NCI-H2171 treated with DMSO at 0.1 percent for 48 hours (cell line): ENCODE measurements around the gene ARAP2.

Experiments
- DNase-seq: peaks from one replicate; lab custom pipeline; 2025; lab: John Stamatoyannopoulos, UW

ARAP2 gene

GRCh38 chr4:36220776-36221175 lies 23.5 kb downstream of the ARAP2 start:
- no peak for DNase-seq

- DNase-seq, result no peak
Observed at GRCh38 chr4:36218121-36218520, 26.2 kb downstream of the ARAP2 start.

- DNase-seq, result no peak
Observed at GRCh38 chr4:36215627-36216026, 28.7 kb downstream of the ARAP2 start.

DNA sequence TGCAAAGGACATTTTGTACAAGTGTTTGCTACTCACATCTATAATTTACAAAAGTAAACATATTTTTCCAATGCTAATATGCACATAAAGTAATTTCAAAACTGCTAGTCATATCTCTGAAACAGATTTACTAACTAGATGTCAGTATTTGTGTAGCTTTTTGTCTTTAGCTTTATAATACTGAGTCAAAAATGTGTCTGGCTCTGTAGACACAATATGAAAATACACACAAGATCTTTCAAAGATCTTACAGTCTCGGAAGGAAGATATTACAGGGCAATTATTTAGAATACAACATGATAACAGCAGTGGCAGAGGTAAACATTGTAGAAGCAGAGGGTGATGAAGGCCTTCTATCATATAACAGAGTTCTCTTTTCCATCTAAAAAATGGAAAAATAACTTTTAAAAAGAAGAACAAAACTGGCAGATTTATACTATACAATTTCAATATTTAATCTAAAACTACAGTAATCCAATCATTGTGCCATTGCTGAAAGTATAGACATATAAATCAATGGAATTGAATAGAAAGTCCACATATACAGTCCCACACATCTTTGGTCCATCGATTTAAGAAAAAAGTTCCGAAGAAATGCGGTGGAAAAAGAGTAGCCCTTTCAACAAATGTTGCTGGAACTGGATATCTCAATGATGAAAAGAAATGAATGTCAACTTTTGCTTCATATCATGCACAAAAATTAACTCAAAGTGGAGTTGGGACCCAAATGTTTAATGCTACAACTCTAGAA lies 29.4 kb downstream of the ARAP2 start:
- no peak for DNase-seq

DNA sequence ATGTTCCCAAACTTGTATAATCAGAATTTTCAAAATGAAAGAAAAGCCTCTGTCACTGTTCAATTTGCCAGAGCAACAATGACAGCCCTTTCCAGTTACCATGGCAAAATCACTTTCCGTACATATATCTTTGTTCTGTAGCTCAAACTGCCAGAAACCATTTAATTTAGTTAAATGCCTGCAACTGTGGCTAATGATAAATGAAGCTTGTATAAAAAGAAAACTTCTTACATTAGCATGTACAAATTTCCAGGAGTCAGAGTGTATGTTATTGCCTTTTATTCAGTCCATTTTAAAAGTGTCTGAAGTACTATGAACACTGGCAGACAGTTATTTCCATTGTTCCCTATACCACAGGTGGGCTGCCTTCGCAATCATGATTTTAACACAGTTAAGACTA lies 30.3 kb downstream of the ARAP2 start:
- no peak for DNase-seq

DNA sequence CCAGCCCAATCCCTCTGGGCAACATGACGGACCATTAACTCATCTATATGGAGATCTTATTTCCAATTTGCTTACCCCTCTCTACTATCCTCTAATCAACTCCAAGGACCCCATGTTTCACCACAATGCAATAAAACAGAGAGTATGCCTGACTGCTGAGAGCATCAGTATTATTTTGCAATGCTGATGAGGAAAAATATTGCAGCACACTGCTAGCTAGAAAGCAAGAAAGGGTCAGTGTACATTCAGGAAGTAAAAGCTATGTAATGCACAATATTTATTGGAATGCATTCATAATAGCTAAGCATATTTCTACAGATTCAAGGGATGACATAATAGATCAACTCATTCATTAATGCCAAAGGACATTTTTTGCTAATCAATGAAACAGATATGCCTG lies 33.2 kb downstream of the ARAP2 start:
- no peak for DNase-seq

- no peak for DNase-seq
Observed at GRCh38 chr4:36209941-36210649, 34.2 kb downstream of the ARAP2 start.

GRCh38 chr4:36208893-36209473 lies 35.3 kb downstream of the ARAP2 start:
- no peak for DNase-seq

- no peak for DNase-seq
Observed at GRCh38 chr4:36207831-36208520, 36.3 kb downstream of the ARAP2 start.

DNA sequence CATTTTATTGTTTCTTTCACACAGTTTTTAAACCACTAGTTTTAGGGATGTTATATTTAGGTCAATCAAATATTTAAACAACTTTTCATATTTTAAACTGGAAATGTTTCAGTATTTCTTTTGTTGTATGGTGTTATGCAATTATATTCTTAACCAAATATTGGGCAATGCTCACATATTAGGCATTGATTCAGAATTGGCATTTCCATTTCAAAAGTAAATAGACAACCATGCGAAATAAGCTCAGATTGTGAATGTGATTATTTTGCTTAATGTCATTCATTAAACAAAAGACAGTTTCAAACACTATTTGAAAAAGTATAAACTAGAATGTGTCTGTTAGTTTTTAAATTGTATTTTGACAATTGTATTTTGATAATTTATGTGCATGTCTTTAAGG lies 36.9 kb downstream of the ARAP2 start:
- DNase-seq, result no peak

GRCh38 chr4:36206603-36207311 lies 37.6 kb downstream of the ARAP2 start:
- no peak for DNase-seq

GRCh38 chr4:36206012-36206411 lies 38.3 kb downstream of the ARAP2 start:
- no peak for DNase-seq

DNA sequence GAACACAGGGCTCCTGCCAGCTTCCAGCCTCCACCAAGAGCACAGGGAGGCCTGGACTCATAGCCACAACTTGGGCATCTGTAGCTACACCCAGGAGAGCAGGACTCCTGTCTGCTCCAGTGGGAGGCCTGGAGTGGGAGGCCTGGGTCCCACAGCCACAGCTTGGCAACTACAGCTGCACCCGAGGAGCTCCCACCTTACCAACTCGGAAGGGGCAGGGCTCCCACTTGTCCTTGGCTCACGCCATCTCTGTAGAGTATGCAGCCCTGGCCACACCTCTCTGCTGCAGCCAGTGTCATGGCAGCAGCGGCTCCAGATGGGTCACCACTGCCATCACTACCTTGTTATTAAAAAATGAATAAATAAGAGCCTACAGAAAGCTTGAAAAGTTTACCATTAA lies 45.5 kb downstream of the ARAP2 start:
- no peak for DNase-seq

DNA sequence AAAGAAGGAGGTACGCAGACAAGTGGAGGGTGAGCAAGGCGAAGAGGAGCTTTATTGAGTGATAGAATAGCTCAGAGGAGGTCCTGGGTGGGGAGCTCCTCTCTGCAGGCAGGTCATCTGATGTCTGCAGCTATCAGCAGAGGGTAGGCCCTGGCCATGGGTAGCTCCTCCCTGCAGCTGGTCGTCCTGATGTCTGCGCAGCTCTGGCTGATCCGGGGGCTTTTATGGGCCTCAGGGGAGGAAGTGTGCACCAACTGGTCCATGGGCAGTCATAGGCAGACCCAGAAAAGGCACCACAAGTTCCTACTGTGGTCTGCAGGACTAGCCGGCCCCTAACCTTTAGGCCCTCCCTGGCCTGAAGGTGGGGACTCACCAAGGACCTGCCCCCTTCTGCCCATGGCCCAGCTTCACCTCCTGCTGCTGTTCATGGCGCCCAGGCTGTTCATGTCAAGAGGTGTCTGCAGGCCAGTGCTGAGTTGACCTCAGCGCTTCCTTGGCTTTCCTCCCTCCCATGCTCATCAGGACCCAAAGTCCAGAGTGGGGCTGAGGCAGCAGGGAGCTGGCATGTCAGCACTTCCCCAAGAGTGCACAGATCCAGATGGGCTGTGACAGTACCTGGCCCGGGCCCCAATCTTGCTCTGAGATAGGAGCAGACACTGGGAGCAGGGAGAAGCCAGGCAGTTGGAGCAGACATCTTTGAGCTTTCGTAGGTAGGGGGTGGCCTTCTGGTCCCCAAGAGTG lies 46.1 kb downstream of the ARAP2 start:
- DNase-seq, result no peak

GRCh38 chr4:36197501-36197900 lies 46.8 kb downstream of the ARAP2 start:
- no peak for DNase-seq

GRCh38 chr4:36196145-36196913 lies 48.0 kb downstream of the ARAP2 start:
- DNase-seq, result no peak

DNA sequence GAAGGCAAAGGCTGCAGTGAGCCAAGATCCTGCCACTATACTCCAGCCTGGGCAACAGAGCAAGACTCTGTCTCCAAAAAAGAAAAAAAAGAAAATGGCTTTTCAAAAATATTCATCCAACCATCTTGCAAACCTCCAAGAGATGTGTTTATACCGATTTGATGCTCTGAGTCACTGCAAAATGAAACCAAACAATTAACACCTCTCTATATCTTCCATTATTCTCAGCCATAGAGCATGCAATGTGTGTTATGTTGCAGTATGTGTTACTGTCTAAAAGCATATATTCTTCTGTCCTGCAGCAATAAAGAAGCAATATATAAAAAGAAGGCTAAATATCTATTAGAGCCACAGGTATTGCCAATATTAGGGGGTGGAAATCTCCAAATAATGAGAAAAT lies 51.4 kb downstream of the ARAP2 start:
- no peak for DNase-seq

GRCh38 chr4:36189511-36190226 lies 54.6 kb downstream of the ARAP2 start:
- no peak for DNase-seq

DNA sequence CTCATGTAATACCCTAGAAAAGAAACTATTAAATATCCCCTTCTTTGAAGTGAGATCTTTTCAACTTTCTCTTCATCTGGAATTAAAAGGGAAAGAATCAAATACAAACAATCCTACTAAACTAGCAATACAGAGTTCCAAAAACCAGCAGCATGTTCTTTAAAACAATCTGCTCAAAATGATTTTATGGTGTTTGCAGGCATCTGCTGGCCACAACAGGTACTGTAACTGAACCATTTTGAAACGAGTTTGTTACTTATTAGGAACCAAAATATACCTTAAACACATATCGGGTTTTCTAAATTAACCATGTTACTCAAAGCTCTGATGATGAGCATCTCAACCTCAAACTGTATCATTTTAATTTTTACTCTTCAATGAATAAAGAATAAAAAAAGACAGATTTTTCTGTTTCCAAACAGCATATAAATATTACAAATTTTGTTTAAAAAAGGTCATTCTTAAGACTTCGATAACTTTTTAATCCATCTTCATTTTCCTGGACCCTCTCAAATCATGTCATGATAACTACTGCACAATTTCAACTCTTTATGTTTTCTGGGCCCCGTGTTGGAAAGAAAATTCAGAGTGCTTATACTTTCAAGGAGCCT lies 56.5 kb downstream of the ARAP2 start:
- peak; percentile 18 for DNase-seq
